Suprapubic skin (tissue), 3 donors: ENCODE data around the gene C2orf81.

ENCODE experiments used
- EP300 ChIP-seq: sonication (generic); formaldehyde crosslinking; IDR thresholded peaks from one replicate; pipeline ENCODE4 v1.6.1; 2017; ENCODE audit warnings: antibody characterized with exemption
- POLR2A ChIP-seq, 2 donors: fragments of 450-650 bp; IDR thresholded peaks; one replicate each; pipeline ENCODE4 v1.6.1; 2017; ENCODE audit warnings: antibody characterized with exemption in 2 of 2, mild to moderate bottlenecking in 2 of 2, moderate library complexity in 2 of 2
- TF ChIP-seq, protein P1 (sequence below), 2 donors: fragments of 200-600 bp in 1 of 2; fragments of 450-650 bp in 1 of 2; sonication (generic) in 1 of 2; IDR thresholded peaks; one replicate each; pipeline ENCODE4 v1.5.1; 2016 to 2019; ENCODE audit warnings: antibody characterized with exemption in 2 of 2, mild to moderate bottlenecking in 1 of 2, moderate library complexity in 1 of 2

DNA sequence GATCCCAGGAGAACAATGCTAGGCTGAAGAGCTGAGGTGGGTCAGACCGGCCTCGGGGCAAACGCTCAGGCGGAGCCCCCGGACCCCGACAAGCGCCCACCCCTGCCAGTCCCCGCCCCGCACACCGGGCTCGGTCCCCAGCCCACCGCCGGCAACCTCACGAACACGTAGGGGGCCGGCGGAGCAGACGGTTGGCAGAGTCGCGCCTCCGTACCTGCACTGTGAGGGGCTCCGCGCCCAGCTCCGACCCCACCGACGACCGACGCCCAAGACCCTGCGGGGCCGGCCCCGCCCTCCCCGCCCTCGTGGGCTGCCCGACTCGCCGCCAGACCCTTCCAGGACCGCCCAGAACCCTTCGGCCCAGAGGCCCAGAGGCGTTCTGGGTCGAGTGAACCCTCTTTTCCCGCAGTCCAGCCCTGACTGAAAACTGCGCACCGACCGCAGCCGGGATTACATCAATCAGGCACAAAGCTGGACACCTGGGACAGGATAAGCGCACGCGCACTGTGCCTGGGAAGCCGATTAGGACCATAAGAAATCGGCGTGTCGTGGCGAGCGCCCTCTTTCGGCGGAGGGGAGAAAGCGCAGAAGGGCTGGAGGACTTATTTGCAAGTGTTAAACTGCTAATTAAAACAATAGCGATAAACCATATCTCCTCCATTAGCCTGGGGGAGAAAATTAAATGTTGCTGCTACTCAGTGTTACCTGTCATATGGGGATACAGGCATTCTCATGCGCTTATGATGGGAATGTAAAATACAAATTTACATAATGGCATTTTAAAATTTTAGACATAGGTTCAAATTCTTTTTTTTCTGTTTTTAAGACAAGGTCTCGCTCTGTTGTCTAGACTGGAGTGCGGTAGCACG, 29.6 kb downstream of the C2orf81 start:
- TF ChIP-seq EP300 (no peak), POLR2A (IDR thresholded peaks at IDR 0.05) (no peak)
- TF ChIP-seq, protein P1, sequence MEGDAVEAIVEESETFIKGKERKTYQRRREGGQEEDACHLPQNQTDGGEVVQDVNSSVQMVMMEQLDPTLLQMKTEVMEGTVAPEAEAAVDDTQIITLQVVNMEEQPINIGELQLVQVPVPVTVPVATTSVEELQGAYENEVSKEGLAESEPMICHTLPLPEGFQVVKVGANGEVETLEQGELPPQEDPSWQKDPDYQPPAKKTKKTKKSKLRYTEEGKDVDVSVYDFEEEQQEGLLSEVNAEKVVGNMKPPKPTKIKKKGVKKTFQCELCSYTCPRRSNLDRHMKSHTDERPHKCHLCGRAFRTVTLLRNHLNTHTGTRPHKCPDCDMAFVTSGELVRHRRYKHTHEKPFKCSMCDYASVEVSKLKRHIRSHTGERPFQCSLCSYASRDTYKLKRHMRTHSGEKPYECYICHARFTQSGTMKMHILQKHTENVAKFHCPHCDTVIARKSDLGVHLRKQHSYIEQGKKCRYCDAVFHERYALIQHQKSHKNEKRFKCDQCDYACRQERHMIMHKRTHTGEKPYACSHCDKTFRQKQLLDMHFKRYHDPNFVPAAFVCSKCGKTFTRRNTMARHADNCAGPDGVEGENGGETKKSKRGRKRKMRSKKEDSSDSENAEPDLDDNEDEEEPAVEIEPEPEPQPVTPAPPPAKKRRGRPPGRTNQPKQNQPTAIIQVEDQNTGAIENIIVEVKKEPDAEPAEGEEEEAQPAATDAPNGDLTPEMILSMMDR (IDR thresholded peaks at IDR 0.05): peak; percentile 81 to 98
